ENCODE data around the gene ZSCAN31.

GRCh38 chr6:28347119-28347518 is 11.2 kb upstream of the ZSCAN31 start:
- TF ChIP-seq DPF2 (IDR thresholded peaks at IDR 0.05) (no peak), SP1 (IDR thresholded peaks at IDR 0.05; ENCODE audit: low read depth, low read length) (no peak)

Data from GM12878 (cell line).